GOT3 (cell line): Measurements from ENCODE around the gene TNRC6B.
"Not testable (repeated sequence)": the region's sequence is repeated elsewhere in the genome, so short reads cannot be mapped to it uniquely, and the experiment has no call there.

Experiments
- DNase-seq: peaks from one replicate; lab custom pipeline; 2025; ENCODE audit warnings: mixed read lengths; lab: John Stamatoyannopoulos, UW

The TNRC6B gene

DNA sequence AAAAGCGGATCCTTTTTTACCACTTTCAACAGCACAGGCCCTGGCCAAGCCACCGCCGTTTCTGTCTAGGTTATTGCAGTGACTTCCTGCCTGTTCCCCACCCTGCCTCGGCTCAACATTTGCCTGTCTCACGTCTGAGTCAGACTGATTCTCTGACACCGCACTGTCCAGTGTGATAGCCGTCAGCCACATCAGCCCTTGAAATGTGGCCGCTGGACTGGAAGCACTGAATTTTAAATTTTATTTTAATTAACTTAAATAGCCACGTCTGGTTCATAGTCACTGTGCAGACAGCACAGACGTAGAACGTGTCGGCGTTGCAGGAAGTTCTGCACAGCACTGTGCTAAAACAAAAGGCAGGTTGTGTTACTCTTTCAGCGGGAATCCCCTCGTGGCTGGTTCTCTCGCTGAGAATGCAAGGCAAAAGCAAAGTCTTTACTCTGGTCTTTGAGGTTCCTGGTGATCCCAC, 112.3 kb downstream of the TNRC6B start:
- DNase-seq, result no peak

DNA sequence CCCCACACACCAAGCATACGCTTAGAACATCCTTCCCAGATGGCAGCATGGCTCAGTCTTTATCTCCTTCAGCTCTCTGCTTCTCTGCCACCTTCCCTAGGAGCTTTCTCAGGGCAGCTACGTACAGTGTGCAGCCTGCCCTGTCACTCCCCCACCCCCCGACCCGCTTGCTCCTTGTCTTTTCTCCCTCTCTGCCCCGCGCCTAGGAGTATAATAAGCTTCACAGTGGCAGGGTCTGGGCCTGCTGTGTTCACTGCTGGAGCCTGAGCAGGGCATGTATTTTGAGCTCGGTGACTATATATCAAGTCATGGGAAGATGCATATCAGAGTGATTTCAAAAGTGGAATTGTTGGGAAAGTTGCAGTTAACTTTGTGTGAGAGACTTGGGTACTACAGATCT, 112.8 kb downstream of the TNRC6B start:
- no peak for DNase-seq

DNA sequence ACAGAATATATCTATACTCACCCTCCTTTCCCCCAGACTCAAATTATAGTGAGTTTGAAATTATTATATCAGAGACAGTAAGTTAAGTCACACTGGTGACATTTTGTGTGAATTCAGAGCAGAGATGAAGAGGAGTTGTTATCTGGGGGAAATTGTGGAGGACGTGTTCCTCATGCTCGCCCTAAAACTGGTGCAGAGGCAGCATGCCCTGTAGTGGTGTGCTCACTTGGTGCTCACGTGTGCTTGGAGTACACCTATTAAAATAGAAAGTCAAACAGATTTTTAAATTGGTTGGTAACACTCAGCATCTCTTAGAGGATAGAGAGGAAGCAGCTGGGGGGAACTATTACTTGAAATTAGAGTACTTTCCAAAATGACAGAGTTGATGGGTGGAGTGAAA, 117.0 kb downstream of the TNRC6B start:
- DNase-seq, result no peak

DNA sequence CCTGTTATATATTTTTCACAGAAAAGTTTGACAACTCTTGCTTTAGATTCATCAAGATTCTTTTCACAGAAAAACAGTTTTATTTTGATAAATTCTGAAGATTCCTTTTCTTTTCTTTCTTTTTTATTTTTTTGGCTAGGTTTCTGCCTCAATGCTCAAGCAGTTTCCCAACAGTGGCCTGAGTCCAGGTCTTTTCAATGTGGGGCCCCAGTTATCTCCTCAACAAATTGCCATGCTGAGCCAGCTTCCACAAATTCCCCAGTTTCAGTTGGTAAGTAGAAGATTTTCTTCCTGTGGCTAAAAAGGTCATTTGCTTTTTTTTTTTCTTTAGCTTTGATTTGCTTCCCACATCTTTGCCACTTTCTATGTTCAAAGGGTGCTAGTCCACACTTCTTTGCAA, 122.6 kb downstream of the TNRC6B start:
- DNase-seq, result no peak

DNA sequence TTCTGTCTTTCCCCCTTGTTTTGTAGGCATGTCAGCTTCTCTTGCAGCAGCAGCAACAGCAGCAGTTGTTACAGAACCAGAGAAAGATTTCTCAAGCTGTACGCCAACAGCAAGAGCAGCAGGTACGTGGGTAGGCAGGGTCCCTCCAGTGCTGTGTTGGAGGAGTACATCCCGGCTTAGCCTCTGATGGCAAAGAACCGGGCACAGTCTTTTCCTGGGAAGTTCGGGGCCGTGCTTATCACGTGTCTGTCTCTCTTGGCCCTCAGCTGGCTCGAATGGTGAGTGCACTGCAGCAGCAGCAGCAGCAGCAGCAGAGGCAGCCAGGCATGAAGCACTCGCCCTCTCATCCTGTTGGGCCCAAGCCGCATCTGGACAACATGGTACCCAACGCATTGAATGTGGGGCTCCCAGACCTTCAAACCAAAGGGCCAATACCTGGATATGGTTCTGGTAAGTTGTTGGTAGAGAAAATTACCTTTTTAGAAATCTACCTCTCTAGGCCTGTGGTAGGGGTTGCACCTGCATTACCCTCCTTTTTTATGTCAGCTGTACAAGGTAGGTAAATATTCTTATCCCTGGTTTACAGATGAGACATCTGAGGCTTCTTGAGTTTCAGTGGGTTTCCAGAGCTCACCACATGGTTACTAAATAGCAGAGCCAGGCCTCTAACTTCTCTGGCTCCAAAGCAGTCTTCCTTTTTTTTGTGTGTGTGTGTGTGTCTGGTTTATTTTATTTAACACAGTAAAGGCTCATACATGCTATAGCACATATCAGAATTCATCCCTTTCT, 123.4 kb downstream of the TNRC6B start:
- no peak for DNase-seq

DNA sequence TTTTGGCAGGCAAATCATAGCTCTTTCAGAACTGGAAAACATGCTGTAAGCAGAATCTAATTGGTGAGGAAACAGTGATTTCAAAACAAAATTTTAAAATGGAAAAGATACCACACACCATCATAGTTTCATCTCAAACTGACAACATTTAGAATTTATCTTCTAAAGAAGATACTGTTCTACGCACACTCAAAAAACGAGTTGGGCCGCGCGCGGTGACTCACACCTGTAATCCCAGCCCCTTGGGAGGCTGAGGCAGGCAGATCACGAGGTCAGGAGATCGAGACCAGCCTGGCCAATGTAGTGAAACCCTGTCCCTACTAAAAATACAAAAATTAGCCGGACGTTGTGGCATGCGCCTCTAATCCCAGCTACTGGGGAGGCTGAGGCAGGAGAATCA, 124.4 kb downstream of the TNRC6B start:
- DNase-seq, result no peak

DNA sequence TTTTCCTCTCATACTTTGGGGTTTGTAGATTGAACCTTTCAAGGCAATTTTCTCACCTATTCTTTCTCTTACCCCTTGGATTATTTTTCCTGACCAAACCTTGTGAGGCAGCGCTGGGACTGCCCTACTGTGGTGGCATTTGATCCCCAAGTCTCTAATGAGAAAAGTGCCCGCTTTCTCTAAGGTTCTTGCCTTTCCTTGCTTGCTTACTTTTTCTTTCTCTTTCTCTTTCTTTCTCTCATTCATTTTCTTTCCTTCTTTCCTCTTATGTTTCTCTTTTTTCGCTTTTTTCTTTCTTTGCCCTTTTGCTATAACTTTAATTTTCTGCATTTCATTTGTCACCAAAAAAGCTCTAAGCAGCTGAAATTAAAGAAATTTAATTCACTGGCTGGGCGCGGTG, 127.9 kb downstream of the TNRC6B start:
- DNase-seq, result no peak

DNA sequence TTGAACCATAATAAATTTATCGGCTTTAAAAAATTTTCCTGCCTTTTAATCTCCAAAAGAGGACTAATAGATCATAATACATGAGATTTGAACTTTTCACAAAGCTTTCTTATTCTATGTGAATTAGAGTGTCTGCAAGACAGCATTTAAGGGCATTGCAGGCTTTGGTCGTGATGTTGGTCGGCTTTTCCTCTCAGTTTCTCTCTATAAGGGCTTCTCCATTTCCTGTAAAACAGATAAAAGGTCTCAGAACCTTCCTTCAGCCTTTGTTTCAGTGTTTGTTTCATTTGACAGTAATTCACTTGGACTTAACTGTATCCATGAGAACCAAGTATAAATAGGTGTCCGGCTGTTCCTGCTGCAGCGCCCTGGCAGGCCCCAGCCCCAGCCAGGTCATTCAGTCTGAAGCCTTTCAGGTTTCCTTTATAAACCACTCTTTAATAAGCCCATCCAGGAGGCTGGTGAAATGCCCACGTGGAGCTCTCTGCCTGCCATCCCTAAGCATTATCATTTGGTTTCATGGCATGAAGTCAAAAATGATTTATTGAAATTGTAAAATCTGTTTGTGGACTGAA, 131.4 kb downstream of the TNRC6B start:
- no peak for DNase-seq

DNA sequence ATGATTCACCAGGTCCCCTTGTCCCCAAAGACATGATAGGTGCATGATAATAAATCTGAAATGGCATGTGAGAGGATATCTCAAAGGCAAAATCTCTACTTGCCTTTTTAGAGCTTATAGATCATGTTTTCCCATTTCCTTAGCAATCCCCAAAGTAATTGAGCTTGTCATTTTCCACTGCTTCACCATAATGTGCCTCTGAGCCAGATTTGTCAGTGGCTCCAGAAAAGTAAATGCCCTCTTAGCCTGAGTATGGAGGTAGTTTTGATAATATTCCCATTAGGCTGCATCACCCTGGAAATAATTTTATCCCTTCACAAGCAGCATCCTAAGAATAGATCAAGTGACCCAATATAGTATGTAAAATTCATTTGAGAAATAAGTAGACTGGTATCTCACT, 131.9 kb downstream of the TNRC6B start:
- DNase-seq, result no peak

DNA sequence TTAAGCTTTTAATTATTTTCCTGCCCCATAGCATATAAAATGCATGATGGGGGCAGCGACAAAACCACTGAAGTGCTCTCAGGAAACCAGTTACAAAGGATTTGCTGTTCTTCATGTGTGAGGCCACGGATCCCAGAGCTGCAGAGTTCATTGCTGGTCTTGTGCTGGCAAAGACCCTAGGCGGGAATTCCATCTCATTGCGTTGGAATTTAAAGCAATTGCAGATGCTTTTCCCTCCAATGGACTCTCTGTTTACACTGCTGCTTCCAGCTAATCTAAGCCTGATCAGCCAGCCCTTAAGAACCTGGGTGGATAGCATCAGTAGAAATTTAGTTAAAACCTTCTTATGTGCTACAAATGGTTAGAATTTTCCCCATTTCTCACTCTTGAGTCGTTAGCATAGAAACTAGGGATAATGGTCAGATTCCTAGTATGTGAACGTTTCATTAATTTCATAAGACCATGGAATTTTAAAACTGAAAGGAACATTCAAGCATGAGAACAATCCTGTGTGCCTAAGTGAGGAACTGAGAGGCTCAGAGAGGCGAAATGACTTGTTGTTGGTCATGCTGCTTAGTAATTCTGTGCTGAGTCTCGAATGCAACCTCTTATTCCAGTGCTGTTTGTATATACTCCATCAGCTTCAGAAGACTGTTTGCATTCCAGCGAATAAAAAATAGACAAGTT, 132.5 kb downstream of the TNRC6B start:
- no peak for DNase-seq

DNA sequence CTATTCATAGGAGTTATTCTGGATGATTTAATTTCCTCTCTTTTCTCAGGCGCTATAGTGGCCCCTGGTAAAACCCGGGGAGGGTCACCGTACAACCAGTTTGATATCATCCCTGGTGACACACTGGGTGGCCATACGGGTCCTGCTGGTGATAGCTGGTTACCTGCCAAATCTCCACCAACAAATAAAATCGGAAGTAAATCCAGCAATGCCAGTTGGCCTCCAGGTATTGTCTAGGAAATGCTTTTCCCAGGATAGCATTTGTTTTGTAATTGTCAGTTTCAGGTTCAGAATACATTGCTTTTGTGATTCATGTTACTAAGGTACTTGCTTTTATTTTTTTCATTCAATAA, 133.0 kb downstream of the TNRC6B start:
- no peak for DNase-seq

DNA sequence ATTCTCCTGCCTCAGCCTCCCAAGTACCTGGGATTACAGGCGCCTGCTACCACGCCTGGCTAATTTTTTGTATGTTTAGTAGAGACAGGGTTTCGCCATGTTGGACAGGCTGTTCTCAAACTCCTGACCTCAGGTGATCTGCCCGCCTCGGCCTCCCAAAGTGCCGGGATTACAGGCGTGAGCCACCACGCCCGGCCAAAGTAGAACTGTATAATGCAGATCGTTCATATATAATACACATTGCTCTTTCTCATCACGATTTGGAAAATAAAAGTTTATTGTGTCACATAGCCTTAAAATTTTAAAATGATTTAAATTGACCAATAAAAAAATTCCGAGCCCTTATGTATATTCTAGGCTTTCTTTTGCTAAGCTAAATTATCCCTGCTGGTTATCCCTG, 133.9 kb downstream of the TNRC6B start:
- DNase-seq, result not testable (repeated sequence)

DNA sequence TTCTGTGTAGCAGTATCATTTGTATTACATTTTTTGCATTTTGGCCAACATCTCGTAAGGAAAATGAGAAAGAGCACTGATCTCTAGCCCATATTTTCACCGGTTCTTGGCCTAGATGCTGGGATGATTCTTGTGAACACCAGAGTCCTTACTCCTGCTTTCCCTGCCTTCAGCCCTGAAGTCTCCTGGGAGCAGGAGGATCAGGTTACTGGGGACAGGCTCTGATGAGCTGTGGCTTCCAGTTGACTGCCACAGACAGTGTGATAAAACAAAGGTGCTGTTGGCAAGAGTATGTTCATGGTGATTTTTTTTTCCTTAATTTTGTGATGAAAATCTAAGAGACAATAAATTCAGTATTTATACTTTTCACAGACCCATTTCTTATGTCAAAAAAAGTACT, 134.3 kb downstream of the TNRC6B start:
- DNase-seq, result no peak

DNA sequence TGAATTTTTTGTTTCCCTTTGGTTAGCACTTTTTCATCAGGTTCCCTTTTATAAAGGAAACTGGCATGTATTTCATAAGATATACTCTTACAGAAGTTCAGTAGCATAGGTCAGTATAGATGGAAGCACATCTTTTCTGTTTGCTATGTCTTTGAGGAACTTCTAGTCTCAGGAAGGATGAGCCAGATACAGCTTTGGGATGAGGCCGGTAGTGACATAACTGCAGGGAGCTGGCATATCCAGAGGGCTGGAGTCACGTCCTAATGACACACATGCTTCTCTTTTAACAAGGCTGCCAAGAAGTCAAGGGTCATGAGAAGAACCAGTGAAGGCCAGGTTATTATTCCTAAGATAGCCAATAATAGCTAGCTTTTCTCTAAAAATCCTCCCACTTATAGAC, 135.3 kb downstream of the TNRC6B start:
- no peak for DNase-seq

DNA sequence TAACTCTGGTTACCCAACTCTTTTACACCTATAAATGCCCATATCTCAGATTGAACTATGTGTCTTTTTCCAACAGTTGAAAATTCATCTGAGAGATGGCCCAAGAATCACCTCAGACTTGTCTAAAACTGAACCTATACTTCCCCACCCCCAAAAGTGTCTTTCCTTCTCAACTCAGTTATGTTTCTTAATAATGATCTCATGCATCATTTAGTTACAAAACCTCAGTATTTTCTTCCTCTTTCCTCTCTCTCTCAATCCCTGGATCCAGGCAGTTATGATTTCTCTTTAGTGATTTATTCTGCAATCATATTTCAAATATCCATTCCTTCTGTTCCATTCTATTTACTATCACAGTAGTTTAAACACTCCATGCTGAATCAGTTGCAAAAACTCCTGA, 136.3 kb downstream of the TNRC6B start:
- DNase-seq, result no peak

DNA sequence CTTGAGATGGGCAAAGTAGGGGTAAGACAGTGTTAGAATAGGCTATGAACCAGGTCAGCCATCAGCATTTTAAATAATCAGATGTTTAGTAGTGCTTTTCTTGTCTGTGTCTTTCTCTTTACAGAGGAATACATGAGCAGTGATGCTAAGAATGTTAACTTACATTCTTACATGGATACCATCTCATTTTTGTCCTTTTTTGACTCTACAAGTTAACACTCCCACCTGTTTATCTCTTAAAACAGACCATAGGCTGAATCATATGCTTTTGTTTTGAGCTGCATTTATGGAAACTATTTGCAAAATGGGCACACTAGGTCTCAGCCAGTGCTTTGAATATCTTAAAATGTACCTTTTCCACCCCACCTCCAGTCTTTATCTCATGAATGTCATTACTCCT, 143.0 kb downstream of the TNRC6B start:
- DNase-seq, result no peak

DNA sequence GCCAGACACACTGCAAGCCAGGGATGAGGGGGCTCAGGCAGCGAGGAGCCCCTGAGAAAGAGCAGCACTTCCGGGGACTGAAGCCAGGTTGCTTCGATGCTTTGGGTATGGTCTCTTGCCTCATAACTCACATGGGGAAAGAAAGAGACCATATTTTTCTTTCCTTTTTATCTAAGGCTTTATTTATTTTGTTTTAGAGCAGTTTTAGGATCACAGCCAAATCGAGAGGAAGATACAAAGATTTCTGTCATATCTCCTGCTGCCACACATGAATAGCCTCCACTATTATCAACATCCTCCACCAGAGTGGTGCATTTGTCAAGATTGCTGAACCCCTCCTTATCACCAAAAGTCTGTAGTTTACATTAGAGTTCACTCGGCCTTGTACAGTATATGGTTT, 144.3 kb downstream of the TNRC6B start:
- no peak for DNase-seq

DNA sequence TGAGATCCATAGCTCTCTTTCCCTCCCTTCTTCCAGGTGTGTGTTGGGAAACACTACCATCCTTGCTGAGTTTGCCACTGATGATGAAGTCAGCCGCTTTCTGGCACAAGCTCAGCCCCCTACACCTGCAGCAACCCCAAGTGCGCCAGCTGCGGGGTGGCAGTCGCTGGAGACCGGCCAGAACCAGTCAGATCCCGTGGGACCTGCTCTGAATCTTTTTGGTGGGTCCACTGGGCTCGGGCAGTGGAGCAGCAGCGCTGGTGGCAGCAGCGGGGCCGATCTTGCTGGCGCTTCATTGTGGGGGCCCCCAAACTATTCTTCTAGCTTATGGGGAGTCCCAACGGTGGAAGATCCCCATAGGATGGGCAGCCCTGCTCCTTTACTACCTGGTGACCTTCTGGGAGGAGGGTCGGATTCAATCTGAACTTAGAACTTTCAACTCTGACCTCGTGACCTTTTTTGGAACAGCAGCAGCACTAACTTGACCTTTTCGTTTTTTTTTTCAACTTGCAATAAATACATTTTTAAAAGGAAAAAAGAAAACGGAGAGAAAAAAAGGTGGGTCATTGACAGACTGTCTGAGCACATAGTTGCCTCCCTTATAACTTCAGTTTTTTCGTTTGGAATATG, 145.2 kb downstream of the TNRC6B start:
- no peak for DNase-seq

DNA sequence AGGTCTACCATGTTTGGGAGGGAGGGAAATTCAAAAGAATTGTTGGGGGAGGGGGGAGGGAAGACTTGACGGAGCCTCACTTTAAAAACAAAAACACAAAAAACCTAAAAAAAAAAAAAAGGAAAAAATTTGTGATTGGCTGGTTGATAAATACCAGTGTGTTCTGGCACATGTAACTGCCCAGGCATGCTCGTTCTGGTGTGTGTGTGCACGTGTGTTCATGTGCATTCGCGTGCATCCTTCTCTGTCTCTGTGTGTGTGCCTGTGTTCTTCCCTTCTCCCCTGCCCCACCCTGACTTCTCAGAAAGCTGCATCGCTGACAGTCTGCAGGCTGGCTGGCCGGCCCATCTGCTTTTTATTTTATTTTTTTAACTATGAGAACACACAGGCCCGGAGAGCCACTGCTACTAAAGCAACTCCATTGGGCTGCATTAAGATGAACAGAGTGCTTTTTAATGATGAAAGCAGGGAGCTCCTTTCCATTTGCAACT, 146.0 kb downstream of the TNRC6B start:
- DNase-seq, result no peak

DNA sequence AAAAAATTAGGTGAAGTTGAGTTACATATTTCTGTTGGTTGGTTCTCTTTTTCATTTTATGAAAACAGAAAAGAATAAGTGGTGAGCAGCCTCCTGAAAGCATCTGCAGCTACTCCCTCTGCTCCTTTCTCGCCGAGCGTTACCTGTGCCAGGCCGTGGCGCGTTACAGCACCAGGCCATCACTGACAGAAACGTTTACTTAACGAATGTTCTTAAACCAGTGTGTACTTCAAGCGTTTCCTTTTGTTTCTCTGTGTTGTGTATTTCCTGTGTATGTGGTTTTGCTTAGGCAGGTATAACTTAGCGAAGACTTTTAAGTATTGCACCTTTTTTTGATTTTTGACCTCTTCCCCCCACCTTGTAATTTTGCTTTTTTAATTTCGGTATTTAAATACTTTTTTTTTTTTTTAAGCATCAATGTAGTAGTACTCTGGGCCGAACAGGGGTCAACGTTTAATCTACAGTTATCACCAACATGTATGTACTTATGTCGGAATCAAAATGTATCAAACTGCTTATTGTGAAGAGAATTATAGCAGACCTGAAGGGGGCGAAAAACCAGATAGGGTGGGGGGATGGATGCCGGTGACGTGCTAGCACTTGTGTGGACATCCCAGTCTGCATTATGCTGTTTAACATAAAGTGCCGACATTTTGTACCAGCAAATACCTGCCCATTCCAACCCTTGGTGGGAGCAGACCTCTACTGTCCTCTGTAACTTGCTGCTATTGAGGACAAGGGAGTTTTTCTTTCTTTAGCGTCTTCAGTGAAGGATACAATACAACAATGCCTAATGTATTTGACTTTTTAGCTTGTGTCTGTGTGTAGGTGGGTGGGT, 147.0 kb downstream of the TNRC6B start:
- DNase-seq, result no peak

DNA sequence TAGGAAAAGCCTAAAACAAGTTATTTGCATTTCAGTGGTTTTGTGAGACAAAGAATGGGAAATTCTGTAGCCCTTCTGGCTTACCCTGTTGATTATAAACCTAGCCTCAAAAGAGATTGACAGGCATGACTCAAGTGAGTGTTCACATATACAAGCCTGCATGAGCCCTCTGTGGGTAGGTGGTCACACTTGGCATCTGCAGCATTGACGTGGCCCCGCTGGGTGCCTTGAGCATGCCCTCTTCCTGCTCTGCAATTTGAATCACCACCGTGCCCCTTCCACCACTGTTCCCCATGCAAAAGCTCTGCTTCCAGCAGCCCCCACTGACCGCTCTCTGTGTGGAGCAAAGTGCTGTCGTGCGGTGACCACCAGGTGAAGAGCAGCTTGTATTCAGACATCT, 147.6 kb downstream of the TNRC6B start:
- DNase-seq, result no peak
